ENCODE results near the gene PXK.
A peak's percentile ranks its signal among the peaks of the same experiment; 100 is the strongest.

DNA sequence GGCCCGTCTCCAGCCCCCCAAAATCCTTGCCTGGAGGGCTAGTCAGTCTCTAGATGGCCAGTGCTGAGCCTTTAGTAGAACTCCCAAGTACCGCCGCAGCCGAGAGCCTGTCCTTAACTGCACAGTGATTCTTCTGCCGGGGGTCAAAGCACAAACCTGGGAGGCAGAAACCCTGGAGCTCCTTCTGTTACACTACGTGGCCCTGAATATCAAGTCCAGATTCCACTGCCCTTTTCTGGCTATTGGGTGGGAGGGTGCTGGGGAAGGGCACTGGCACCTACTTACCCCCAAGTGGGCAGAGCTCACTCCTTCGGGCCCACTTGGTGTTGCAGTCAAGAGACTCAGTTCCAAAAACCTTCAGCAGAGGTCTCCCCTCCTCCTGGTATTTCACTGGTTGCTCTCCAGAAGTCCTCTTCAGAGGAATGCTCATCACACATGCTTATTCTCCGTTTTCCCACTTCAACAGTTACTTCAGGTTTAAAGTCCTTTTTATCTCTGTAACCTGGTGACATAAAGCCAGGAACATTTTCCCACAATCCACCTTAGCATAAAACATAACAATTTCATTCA is 90.1 kb downstream of the PXK start:
- TF ChIP-seq, protein P1, sequence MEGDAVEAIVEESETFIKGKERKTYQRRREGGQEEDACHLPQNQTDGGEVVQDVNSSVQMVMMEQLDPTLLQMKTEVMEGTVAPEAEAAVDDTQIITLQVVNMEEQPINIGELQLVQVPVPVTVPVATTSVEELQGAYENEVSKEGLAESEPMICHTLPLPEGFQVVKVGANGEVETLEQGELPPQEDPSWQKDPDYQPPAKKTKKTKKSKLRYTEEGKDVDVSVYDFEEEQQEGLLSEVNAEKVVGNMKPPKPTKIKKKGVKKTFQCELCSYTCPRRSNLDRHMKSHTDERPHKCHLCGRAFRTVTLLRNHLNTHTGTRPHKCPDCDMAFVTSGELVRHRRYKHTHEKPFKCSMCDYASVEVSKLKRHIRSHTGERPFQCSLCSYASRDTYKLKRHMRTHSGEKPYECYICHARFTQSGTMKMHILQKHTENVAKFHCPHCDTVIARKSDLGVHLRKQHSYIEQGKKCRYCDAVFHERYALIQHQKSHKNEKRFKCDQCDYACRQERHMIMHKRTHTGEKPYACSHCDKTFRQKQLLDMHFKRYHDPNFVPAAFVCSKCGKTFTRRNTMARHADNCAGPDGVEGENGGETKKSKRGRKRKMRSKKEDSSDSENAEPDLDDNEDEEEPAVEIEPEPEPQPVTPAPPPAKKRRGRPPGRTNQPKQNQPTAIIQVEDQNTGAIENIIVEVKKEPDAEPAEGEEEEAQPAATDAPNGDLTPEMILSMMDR (IDR thresholded peaks at IDR 0.05) = peak in 1 of 5 experiments; percentile 13
- no peak for TF ChIP-seq POLR2A (IDR thresholded peaks at IDR 0.05)
- TF ChIP-seq EP300 (IDR thresholded peaks at IDR 0.05) = no peak

All from tibial nerve (tissue), 4 donors.